ENCODE data around the gene IL17REL. TPM values are rescaled to one million over a fixed set of nuclear protein-coding genes. Genes with fewer than 3 reads are reported as not detected.

The IL17REL gene
- total and polyA plus RNA-seq, 2 of the 13 experiments (the other 11 are each of a cell fraction or from before 2014, with no cell fraction given) = not detected

GRCh38 chr22:49966774-49967705, 45.5 kb downstream of the IL17REL start (continued):
- TF ChIP-seq ZNF605 (CRISPR knock-in tag; IDR thresholded peaks at IDR 0.05) (0 out of 2 replicates have a peak, but pooled peaks have one; percentile 31), ZNF564 (CRISPR knock-in tag; IDR thresholded peaks at IDR 0.05) (no peak), HMGXB4 (CRISPR knock-in tag; IDR thresholded peaks at IDR 0.05; ENCODE audit: borderline replicate concordance in 1 of 2, low read depth in 1 of 2) (peak in 1 of 2 experiments; percentile 42; a peak in 1 of 4 replicates), GATAD2A (CRISPR knock-in tag; IDR thresholded peaks at IDR 0.05) (peak; percentile 17; the same call in 1 of the 2 replicates), KLF6 (CRISPR knock-in tag; IDR thresholded peaks at IDR 0.05) (0 out of 2 replicates have a peak, but pooled peaks have one; percentile 28), ZFY (CRISPR knock-in tag; IDR thresholded peaks at IDR 0.05) (peak; percentile 80), ZBTB2 (CRISPR knock-in tag; IDR thresholded peaks at IDR 0.05; ENCODE audit: low read depth) (peak; percentile 20; the same call in 1 of the 2 replicates), ZBTB20 (CRISPR knock-in tag; IDR thresholded peaks at IDR 0.05; ENCODE audit: borderline replicate concordance, low read depth) (peak; percentile 4; the same call in 1 of the 2 replicates), ZNF263 (CRISPR knock-in tag; IDR thresholded peaks at IDR 0.05) (0 out of 2 replicates have a peak, but pooled peaks have one; percentile 14), MXI1 (IDR thresholded peaks at IDR 0.05; ENCODE audit: borderline replicate concordance, low read depth, low read length) (peak; percentile 28; the same call in 1 of the 3 replicates), MTA1 (CRISPR knock-in tag; IDR thresholded peaks at IDR 0.05; ENCODE audit: borderline replicate concordance) (peak; percentile 85), HINFP (CRISPR knock-in tag; IDR thresholded peaks at IDR 0.05; ENCODE audit: low read depth) (peak; percentile 27; the same call in 1 of the 2 replicates), NONO (IDR thresholded peaks at IDR 0.05) (no peak), NONO (CRISPR knock-in tag; conservative IDR thresholded peaks at IDR 0.05) (peak; percentile 19; the same call in 1 of the 2 replicates)
- TF ChIP-seq, protein P1, sequence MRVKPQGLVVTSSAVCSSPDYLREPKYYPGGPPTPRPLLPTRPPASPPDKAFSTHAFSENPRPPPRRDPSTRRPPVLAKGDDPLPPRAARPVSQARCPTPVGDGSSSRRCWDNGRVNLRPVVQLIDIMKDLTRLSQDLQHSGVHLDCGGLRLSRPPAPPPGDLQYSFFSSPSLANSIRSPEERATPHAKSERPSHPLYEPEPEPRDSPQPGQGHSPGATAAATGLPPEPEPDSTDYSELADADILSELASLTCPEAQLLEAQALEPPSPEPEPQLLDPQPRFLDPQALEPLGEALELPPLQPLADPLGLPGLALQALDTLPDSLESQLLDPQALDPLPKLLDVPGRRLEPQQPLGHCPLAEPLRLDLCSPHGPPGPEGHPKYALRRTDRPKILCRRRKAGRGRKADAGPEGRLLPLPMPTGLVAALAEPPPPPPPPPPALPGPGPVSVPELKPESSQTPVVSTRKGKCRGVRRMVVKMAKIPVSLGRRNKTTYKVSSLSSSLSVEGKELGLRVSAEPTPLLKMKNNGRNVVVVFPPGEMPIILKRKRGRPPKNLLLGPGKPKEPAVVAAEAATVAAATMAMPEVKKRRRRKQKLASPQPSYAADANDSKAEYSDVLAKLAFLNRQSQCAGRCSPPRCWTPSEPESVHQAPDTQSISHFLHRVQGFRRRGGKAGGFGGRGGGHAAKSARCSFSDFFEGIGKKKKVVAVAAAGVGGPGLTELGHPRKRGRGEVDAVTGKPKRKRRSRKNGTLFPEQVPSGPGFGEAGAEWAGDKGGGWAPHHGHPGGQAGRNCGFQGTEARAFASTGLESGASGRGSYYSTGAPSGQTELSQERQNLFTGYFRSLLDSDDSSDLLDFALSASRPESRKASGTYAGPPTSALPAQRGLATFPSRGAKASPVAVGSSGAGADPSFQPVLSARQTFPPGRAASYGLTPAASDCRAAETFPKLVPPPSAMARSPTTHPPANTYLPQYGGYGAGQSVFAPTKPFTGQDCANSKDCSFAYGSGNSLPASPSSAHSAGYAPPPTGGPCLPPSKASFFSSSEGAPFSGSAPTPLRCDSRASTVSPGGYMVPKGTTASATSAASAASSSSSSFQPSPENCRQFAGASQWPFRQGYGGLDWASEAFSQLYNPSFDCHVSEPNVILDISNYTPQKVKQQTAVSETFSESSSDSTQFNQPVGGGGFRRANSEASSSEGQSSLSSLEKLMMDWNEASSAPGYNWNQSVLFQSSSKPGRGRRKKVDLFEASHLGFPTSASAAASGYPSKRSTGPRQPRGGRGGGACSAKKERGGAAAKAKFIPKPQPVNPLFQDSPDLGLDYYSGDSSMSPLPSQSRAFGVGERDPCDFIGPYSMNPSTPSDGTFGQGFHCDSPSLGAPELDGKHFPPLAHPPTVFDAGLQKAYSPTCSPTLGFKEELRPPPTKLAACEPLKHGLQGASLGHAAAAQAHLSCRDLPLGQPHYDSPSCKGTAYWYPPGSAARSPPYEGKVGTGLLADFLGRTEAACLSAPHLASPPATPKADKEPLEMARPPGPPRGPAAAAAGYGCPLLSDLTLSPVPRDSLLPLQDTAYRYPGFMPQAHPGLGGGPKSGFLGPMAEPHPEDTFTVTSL (CRISPR knock-in tag; IDR thresholded peaks at IDR 0.05; ENCODE audit: borderline replicate concordance) = peak; percentile 54; the same call in 1 of the 2 replicates

All from HepG2 (cell line).